Colonic mucosa (tissue), 4 donors: ENCODE measurements around the gene GLI3. TPM values are rescaled to one million over a fixed set of nuclear protein-coding genes. Genes with fewer than 3 reads are reported as not detected.

ENCODE experiments used
- DNase-seq: peaks from one replicate; pipeline ENCODE4 v3.0.0-alpha.2; 2020
- H3K27ac ChIP-seq: fragments of 200-600 bp; one replicate; pipeline ENCODE4 v1.8.0; 2021
- H3K27me3 ChIP-seq: fragments of 200-600 bp; one replicate; pipeline ENCODE4 v1.8.0; 2021
- H3K36me3 ChIP-seq: fragments of 200-600 bp; one replicate; pipeline ENCODE4 v1.8.0; 2021
- H3K4me1 ChIP-seq: fragments of 200-600 bp; one replicate; pipeline ENCODE4 v1.8.0; 2021; ENCODE audit warnings: mild to moderate bottlenecking
- H3K4me3 ChIP-seq: fragments of 200-600 bp; one replicate; pipeline ENCODE4 v1.8.0; 2021
- H3K9ac ChIP-seq, 2 donors: one replicate each; pipeline ENCODE4 v1.7.0; 2013; ENCODE audit warnings: control low read depth in 2 of 2, low read depth in 2 of 2, low read length in 2 of 2
- H3K9me3 ChIP-seq: fragments of 200-600 bp; one replicate; pipeline ENCODE4 v1.8.0; 2021
- intact Hi-C: fragments of 100-400 bp; cut with DNase I; formaldehyde crosslinking; loops from one replicate; pipeline ENCODE4 v1.14.1; 2022
- total RNA-seq, 2 donors: library from RNA; stranded (reverse); fragmentation: NEBNext Ultra II Directional in 1 of 2; extraction: Animal tissue kit (Norgen Biotek cat#: 25700) in 1 of 2; gene quantifications; one replicate each; pipeline ENCODE4 v1.2.1, GENCODE V29; 2021
- TF ChIP-seq, protein P1 (sequence below): fragments of 200-600 bp; IDR thresholded peaks from one replicate; pipeline ENCODE4 v1.8.0; 2022; ENCODE audit warnings: antibody characterized with exemption, mild to moderate bottlenecking
- donor health status: healthy.
- donor health status: DM: no; HTN: no; CAD: no.
- donor health status: DM: no; HTN: no; CAD: no.

Gene GLI3
- total RNA-seq, 2 donors from 2014 or later = 1.8 to 8.0 TPM

DNA sequence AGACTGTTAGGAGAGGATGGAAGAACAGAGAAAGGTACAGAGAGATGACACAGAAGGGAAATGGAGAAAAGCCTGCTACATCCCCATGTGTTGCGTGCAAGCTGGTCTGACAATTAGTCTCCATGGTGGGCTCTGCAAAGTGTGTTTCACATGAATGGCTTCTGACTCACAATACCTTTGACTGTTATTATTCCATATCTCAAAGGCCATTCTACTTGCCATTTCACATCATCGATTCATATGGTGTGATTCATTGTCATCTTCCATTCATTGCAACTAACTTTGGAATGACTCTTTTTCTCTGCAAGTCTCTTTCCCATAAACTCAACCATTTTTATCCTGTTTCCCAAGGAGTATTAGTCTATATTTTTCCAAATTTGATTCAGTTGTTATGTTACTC lies 325.2 kb downstream of the GLI3 start:
- intact Hi-C loops = no loop called here
- no peak for DNase-seq
- TF ChIP-seq, protein P1, sequence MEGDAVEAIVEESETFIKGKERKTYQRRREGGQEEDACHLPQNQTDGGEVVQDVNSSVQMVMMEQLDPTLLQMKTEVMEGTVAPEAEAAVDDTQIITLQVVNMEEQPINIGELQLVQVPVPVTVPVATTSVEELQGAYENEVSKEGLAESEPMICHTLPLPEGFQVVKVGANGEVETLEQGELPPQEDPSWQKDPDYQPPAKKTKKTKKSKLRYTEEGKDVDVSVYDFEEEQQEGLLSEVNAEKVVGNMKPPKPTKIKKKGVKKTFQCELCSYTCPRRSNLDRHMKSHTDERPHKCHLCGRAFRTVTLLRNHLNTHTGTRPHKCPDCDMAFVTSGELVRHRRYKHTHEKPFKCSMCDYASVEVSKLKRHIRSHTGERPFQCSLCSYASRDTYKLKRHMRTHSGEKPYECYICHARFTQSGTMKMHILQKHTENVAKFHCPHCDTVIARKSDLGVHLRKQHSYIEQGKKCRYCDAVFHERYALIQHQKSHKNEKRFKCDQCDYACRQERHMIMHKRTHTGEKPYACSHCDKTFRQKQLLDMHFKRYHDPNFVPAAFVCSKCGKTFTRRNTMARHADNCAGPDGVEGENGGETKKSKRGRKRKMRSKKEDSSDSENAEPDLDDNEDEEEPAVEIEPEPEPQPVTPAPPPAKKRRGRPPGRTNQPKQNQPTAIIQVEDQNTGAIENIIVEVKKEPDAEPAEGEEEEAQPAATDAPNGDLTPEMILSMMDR = no peak
- Histone ChIP-seq H3K27ac (no peak overlapping the region), H3K4me3 (no peak overlapping the region), H3K9me3 (no peaks in the 10 kb centered on the region), H3K9ac (no peak overlapping the region), H3K36me3 (no peaks in the 10 kb centered on the region), H3K27me3 (no peaks in the 10 kb centered on the region), H3K4me1 (no peaks in the 10 kb centered on the region)
